Stimulated activated CD8-positive, alpha-beta memory T cell treated with anti-CD3 and anti-CD28 coated beads, Interleukin-15, amount 100 ng/mL, for 1 hour (primary cell): ENCODE measurements around the gene EYA4.

Source experiments
- DNase-seq: peaks from one replicate; pipeline ENCODE4 v3.0.0-alpha.2; 2020; ENCODE audit warnings: low read depth

EYA4 gene

DNA sequence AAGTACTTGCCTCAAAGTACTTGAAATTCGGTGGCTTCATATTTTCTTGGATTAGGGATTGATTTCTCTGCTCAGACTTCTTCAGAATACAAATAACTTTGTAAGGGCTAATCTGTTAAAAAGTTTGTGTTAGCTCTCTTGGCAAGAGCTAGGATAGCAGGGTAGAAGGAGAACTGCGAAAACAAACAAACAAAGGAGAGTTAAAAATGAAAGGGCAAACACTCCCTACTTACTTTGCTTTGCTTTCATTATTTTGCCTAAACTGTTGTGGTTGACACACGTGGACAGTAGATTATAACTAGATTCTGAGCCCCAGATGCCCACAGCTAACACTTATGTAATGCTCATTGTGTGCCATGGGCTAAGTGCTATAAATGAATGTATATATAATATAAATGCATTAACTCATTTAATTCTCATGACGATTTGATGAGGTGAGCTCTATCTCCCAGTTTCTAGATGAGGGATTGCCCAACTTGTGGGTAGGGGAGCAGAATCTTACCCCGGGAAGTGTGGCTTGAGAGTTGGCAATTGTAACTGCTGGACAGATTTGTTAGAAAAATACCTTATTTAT lies 48.7 kb downstream of the EYA4 start:
- no peak for DNase-seq

DNA sequence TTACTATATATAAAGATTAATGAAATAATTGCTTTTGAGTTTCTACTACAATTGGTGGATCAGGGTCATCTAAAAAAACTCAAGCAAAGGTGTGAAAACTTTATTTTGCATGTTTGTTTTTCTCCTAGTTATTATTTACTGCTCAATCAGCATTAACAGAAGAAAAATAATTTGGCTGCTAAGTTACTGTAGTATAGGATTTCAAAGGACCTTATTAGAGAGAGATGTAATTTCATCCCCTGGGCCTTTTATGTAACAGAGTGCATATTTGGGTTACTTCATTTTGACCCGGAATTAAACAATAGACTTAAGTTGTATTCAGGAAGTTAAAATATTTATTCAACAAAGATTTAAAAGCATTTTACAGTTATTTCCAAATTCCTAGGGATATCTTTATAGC lies 49.8 kb downstream of the EYA4 start:
- DNase-seq, result no peak

DNA sequence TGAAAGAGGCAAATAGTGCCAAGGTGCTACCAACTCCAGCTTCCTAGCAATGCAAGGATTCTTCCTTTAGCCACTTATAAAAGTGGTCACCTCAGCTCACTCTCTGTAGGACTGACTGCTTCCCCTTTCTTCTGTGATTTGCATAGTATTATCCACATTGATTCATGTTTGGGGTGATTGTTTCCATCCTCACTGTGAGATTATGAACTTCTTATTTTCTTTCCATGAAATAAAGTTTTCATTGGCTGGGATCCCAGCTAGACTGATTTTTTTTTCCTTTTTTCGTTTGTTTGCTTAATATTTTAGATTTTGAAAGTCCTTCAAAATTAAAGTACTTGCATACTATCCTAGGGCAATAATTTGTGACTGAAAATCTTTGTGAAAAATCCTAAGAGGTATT lies 50.5 kb downstream of the EYA4 start:
- DNase-seq, result no peak

DNA sequence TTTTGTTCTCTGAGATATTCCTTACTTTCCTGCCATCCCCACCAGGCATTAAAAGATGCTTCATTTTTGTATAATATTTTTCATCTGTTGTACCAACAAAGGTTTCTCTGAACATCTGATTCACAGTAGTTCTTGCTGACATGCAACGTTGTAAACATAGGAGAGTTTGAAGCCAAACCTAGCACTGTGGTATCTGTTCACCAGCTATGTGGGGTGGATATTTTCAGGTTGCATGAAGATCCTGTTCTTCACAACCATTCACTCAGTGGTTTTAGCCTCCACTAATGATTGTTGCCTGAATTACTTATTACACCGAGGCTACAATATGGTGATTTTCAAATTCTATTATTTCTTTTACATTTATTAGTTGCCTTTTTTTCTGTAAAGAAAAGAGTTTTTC lies 56.5 kb downstream of the EYA4 start:
- no peak for DNase-seq

DNA sequence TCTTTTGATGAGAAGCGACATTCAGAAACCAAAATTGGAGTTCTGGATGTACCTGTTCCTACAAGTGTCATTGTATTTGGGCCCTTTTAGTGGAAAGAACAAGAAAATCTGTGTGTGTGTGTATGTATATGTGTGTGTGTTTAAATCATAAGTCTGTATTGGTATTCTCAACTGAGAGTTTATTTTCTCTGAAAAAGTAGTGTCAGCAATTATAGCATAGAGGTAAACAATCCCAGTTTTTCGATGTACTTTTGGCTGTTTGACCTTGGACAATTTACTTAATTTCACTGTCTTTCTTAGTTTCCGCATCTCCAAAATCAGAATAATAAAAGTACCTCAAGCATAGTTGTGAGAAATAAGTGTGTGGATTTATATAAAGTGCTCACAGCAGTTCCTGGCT lies 57.2 kb downstream of the EYA4 start:
- DNase-seq, result no peak

DNA sequence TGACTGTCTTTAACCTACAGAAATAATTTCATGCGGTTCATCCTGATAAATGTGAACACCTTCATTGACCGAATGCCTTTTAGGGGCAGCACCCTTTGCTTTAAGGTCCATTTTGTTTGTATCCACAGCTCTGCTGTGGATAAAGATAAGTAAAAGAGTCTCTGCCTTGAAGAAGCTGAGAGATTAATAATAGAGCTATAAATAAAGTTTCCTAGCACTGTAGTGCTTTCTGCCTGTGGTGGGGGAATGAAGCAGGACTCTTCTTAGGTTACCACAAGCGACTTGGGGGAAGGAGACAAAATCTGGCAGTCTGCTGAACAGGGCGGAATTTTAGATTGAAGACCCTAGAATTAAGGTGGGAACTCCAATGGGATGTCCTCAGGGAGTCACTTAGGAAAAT lies 57.6 kb downstream of the EYA4 start:
- no peak for DNase-seq

DNA sequence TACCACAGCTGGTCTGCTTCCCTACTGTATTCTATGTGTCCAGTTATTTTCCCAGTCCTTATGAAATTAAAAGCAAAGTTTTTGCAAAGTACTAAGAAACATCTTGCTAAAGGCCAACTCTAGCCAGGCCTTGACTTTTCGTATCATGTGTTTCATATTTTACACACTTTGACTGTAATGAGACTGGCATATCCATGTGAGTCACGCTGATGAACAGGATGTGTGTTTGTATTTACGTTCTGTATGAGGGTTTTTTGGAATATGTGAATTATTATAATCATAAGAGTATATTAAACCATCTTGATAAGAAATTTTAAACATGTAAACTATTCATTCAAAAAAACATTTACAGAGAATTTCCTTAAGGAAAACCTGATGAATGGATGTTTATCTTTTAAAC lies 59.7 kb downstream of the EYA4 start:
- no peak for DNase-seq

DNA sequence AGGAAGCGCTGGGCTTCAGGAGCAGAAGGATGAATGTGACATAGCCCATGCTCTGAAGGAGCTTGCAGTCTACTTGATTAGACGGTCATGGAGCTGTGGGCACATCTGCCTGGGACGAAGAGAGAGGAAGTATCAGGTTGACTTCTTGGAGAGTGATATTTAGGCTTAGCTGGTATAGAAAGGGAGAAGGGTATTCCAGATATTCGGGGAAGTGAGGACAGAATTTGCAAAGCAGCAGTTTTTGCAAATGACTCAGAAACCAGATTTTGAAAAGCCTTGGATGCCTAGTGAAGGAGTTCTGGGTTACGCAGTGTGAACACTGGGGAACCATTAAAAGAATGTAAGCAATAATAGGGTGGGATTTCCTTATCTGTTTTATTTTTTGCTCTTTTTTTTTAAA lies 60.7 kb downstream of the EYA4 start:
- DNase-seq, result no peak

DNA sequence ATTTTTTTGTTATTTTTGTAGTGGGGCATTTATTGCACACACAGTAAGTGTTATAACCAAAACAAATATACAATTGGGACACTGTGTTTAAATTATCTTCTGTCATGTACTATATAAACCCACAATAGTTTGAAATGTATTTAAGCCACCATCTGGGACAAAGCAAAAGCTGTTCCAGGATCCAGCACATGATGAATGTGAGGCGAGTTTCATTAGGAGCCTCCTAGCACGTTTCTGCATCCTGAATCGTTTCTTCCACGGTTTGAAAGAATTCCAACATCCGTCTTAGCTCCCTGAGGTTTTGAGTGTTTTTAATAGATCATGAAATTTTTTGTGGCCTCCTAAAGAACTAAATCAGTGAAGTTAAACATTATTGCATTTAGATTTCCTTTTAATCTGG lies 65.8 kb downstream of the EYA4 start:
- no peak for DNase-seq

DNA sequence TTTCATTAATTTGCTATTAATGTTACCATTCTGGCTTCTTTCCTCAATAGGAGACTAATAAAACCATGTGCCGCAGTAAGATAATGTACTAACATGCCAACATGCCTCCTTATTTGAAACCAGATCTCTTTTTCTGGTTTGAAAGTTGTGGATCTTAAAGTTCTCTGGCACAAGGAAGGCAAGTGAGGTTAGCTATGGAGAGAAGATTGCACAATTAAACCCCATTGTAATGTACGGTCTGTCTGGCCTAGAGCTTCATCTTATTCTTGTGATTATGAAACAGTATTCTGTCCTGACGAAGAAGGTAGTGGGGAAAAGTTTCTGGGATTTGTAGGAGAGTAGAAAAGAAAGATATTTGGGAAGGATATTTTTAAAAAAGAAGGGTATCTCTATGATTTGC lies 68.4 kb downstream of the EYA4 start:
- no peak for DNase-seq

DNA sequence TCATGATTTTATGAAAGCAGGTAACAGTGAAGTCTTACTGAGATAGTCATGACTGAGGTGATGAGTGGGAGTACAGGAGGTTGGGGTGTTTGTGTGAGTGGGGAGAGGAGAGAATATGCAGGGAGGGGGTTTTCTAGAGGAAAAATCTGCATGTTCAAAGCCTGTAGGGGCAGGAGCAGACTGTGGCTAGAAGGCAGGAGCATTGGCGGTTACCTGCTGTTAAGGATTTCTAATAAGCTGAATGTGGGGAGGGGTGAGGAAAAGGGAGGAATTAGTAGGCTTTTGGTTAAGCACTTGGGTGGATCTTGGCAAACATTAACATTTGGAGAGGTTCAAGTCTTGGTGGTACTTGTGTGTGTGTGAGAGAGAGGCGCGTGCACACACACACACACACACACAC lies 70.8 kb downstream of the EYA4 start:
- no peak for DNase-seq

DNA sequence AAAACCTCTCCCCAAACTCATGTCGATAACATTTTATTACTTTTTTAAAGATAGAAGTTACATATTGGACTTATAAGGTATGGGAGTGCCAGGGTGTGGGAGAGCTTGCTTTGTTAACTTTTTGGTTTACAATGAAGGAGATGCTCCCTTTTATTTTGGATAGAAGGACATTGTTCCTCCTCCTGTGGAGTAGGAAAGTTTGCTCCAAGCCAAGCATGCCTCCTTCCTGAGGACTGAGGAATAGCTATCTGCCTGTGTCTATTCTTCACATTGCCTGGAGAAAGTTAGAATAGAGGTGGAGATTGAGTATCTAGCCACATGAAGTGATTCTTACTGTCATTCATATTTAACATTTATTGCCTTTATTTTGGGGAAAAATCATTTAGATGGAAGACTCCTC lies 71.9 kb downstream of the EYA4 start:
- DNase-seq, result no peak

DNA sequence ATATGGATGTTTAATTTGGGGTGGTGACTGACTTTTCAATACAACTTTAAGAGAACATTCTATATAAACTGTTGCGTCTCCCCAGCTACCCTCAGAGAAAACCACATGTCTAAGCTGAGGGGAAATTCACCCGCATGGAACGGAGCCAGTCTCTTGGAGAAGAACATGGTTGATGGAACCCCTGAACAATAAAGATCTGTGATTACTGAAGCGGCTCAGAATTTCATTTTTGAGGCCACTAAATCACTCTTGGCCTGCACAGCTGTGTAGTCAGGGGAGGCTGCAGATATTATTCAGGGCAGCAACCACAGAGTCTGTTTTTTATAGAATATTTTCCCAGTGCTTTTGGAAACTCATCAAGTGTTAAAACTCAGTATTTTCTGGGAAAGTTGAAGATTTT lies 73.8 kb downstream of the EYA4 start:
- DNase-seq, result no peak

DNA sequence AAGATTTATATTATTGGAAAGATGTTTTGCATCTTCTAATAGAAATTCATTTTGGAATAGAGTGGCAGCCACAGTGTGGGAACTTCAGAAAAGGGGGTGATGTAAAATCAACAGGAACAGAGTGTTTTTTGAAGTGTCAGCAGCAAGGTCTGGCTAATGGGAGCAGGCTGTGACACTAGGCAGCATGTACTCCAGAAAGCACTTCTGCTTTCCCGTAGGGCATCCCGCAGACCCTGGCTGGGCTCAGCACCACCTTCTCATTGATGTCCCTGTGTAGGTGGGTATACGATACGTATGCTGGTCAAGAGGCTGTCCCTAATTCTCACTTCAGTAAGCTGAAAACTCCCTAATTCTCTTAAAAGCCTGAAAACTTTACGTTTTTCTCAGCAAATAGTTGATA lies 74.7 kb downstream of the EYA4 start:
- DNase-seq, result no peak

DNA sequence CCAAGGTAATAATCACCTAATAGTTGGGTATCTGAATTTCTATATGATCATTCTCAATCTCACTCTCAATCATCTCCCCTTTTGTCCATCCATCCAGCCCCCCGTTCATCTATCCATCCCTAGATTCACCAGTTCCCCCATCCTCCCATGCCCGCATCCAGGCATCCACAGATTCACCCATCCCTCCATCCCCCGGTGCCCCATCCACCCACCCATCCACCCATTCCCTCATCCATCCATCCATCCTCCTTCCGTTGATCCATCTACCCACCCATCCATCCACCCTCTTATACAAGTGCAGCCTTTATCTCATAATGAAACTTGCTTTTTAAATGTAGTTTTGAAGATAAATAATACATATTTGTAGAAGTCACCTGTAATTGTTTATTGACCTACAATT lies 76.5 kb downstream of the EYA4 start:
- DNase-seq, result no peak

DNA sequence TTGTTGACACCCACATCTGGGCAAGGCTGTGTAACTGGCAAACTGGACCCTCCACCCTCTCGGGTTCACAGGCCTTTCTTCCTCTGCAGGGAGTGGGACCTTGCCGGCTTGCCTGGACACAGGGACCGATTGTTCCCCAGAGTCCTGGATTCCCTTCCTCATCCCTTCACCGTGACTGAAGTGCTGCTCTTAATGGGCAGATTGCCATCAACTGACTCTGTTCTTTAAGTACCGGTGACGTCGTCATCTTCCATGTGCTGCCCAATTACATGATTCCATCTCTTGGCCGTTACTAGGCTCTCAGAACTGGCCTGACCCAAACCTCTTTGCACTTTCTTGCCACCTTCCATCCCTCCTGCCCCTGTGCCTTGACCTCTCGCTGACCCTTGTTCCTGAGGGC lies 85.4 kb downstream of the EYA4 start:
- no peak for DNase-seq

DNA sequence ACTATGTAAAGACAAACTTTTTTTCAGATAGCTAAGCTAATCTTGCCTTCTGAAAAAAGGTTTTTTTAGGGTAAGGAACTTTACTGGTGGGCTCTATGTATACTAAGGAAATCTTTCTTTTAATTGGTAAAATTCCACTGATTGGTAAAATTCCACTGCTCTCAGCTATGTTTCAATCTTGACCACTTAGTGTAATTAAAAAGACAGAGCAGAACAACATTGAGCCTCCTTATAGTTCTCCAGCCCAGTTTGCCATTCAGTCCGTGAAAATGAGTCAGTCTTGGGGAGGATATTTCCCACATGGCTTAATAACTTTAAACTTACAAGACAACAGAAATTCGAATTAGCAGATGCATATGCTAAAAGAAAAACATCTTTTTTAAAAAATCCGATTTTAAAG lies 92.7 kb downstream of the EYA4 start:
- no peak for DNase-seq

DNA sequence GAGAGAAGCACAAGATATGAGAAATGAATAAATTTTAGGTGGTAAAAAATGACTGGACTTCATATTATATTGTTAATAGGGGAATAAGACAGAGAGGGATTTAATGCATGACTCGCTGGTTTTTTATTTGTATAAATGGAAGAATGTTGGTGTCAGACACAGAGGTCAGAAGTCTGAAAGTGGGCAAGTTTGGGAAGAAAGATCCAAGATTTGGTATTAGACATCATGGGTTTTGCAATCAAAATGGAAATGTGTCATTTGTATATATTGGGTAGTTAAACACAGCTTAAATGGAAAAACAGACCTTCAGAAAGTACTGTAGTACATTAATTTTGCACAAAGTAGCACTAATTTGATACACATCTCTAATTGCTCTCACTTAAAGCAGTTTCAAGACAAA lies 96.2 kb downstream of the EYA4 start:
- no peak for DNase-seq

DNA sequence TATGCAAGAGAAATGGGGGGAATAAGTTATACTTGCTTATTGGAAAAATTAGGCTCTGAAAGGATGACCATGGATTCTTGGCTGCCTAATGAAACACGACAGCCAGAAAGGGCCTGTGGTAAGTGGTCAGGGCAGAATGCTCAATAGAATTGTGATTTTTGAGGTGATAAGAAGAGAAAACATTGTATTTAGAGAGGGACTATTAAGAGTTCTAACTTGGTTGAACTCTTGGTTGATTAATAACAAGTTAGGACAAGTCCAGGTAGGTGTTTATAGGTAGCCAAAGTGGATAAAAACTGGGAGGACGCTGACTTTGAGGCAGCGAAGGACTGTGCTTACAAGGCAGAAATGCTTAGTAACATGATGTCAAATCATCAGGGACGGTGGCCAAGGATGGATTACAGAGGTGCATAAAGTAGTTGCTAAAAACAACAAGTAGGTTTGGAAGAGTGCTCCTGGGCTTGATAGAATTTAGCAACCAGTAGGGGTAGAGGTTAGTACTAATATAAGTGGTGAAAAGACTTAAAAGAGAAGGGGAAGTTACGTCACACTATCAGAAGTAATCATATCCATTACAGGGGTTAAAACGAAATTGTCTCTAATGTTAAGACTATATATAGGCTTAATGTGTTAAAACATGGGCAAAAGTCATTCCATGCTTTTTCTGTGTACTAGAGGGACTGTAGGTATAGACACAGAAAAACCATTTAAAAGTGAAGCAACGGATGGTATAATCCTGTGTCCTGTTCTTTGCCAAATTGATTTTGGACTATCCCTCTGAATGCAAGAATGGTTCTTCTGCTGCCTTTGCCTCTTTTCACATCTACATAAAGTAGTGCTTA lies 98.6 kb downstream of the EYA4 start:
- no peak for DNase-seq

DNA sequence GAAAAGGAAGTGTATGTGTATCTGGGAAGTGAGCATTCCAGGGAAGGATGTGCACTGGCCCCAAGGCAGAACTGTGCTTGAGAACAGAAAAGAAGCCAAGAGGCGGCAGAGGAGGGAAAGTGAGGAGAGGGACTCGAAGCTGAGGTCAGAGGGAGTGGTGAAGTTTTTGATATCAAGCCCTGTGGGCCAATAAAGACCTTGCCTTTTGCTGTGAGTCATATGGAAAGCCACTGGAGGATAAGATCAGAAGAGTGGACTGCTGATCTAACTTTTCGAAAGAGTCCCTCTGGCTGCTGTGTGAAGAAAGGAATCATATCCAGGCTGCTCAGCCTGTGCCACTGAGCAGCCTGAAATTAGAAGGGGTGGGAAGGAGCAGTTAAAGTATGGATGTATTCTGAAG lies 99.4 kb downstream of the EYA4 start:
- no peak for DNase-seq

DNA sequence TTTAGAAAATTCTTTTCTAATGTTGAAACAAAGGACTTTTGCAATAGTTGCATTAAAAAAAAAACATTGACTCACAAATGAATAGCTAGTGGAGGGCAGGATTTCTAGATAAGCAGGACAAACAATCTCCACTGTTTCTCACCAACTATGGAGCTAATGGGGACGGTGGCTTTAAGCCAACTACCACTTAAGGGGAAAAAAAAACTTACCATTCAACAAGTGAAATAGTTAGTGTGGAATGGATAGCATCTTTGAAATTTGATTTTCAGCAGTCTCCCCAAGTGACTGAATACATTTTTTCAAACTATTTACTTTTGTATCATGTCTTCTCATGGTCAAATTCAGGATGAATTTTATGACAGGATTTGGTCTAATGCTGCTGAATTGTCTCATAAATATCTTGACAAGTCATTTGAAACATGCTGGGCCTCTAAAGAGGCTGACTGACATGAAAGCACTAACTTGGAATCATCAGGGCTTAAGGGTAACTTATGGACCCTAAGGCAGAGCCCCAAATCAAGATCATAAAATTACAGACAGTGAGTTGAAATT lies 100.5 kb downstream of the EYA4 start:
- no peak for DNase-seq

DNA sequence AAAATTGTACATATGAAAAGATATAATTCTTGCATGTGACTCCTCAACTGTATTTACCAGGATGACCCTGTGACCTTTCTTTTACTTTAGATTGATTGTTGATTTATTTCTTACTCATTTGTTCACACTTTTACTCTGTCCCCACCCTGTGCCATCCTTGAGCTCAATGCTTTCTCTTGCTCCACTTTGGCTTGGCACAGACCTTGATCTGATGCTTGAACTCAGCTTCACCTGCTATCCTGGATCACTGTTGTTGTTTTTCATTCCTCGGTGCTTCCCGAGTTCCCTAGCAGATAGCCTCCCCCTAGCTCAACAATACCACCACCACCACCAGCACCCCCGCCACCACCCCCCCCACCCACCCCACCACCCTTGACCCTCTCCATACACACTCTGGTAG lies 102.1 kb downstream of the EYA4 start:
- no peak for DNase-seq

DNA sequence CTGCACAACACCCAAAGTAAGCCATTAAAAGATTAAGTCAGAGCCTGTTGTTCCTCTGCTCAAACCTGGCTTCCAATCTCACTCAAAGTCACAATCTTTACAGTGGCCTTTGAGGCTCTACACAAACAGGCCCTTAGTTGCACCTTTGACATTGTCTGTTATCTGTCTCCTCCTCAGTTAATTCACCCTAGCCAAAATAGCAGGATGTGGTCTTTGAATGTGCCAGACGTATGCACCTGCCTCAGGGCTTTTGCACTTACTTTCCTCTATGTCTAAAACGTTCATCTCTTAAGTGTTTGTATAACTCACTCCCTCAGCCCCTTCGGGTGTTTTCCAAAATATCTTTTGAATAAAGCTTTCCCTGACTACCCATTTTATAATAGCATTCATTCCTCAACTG lies 107.7 kb downstream of the EYA4 start:
- DNase-seq, result no peak

DNA sequence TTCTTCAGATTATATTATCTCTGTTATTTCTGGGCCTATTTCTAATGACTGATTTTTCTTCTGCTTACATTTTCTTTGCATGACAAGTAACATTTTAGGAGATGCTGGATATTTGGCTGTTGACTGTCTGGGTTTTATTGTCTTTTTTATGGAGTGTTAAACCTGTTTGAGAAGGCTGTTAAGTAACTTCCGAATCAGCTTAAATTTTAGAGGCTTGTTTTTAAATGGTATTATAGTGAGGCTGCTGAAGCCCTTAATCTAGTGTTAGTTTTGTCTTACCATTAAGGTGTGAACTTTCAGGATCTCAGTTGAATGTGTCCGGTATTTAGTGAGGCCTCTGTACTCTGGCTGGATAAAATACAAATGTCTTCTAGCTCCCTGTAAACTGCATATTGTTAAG lies 109.8 kb downstream of the EYA4 start:
- DNase-seq, result no peak
